Bone marrow (tissue), 2 donors: ENCODE measurements around the gene DAZ3.
"Not testable (repeated sequence)": the region's sequence is repeated elsewhere in the genome, so short reads cannot be mapped to it uniquely, and the experiment has no call there.

Source experiments
- DNase-seq, 2 donors: peaks; one replicate each; lab custom pipeline; 2025; lab: John Stamatoyannopoulos, UW

DAZ3 gene

GRCh38 chrY:24813293-24813692 is at the start of gene DAZ3:
TSS of gene DAZ3 (minus strand) at chrY:24813393. CDS start at chrY:24813185, 208 bp downstream.
- DNase-seq: not testable (repeated sequence)

GRCh38 chrY:24833619-24834018 is 20.4 kb upstream of the DAZ3 start, which contains the start of gene DAZ4:
TSS of gene DAZ4 (plus strand) at chrY:24833919. CDS start at chrY:24834127, 208 bp downstream.
- not testable (repeated sequence) for DNase-seq

- DNase-seq: not testable (repeated sequence)
Measured at GRCh38 chrY:24825069-24825468, 11.9 kb upstream of the DAZ3 start.

- DNase-seq: not testable (repeated sequence)
Measured at GRCh38 chrY:24824184-24824879, 11.1 kb upstream of the DAZ3 start.

- not testable (repeated sequence) for DNase-seq
Measured at GRCh38 chrY:24821836-24822235, 8.6 kb upstream of the DAZ3 start.
